Uterus (tissue), 4 donors: ENCODE data around the gene AGXT2. TPM values are rescaled to one million over a fixed set of nuclear protein-coding genes. Genes with fewer than 3 reads are reported as not detected.
A peak's percentile ranks its signal among the peaks of the same experiment; 100 is the strongest.

ENCODE experiments used
- DNase-seq, 2 donors: peaks; one replicate each; pipeline ENCODE4 v3.0.0-alpha.2; 2019 to 2020
- H3K27ac ChIP-seq, 2 donors: fragments of 200-600 bp; sonication (generic); 1 replicate in 1 of 2; 2 replicates in 1 of 2; pipeline ENCODE4 v1.5.1; 2016 to 2018
- H3K27me3 ChIP-seq, 2 donors: fragments of 200-600 bp; sonication (generic); one replicate each; pipeline ENCODE4 v1.5.1; 2018 to 2019; ENCODE audit warnings: control low read depth in 1 of 2
- H3K36me3 ChIP-seq, 2 donors: fragments of 200-600 bp; sonication (generic); one replicate each; pipeline ENCODE4 v1.5.1; 2019; ENCODE audit warnings: control low read depth in 1 of 2
- H3K4me1 ChIP-seq, 2 donors: fragments of 200-600 bp; sonication (generic); one replicate each; pipeline ENCODE4 v1.5.1; 2018 to 2019; ENCODE audit warnings: control low read depth in 1 of 2
- H3K4me3 ChIP-seq, 2 donors: fragments of 200-600 bp; sonication (generic); 1 replicate in 1 of 2; 2 replicates in 1 of 2; pipeline ENCODE4 v1.5.1; 2018 to 2019; ENCODE audit warnings: mild to moderate bottlenecking in 1 of 2
- H3K9me3 ChIP-seq, 2 donors: fragments of 200-600 bp; sonication (generic); one replicate each; pipeline ENCODE4 v1.5.1; 2019; ENCODE audit warnings: control low read depth in 1 of 2
- POLR2A ChIP-seq, 2 donors: fragments of 450-650 bp; IDR thresholded peaks; one replicate each; pipeline ENCODE4 v1.6.1; 2016; ENCODE audit warnings: antibody characterized with exemption in 2 of 2, mild to moderate bottlenecking in 1 of 2, moderate library complexity in 1 of 2
- intact Hi-C: fragments of 100-400 bp; cut with DNase I; formaldehyde crosslinking; loops from one replicate; pipeline ENCODE4 v1.15.1; 2023; ENCODE audit warnings: low total_unique reads
- total RNA-seq, 4 donors: library from RNA; depleted of rRNA in 3 of 4; stranded (reverse); fragments of >200 nt in 3 of 4; gene quantifications; one replicate each; pipeline versions ENCODE4 v1.1.0 to v1.2.4, GENCODE V29; 2014 to 2023
- TF ChIP-seq, protein P1 (sequence below), 4 experiments: fragments of 200-600 bp in 2 of 4; fragments of 450-650 bp in 2 of 4; sonication (generic) in 2 of 4; IDR thresholded peaks; one replicate each; pipeline ENCODE4 v1.5.1; 2016 to 2019; ENCODE audit warnings: antibody characterized with exemption in 4 of 4, mild to moderate bottlenecking in 2 of 4, moderate library complexity in 1 of 4
- donor health status: DM: yes; HTN: yes; CAD: no.

Gene AGXT2
- total RNA-seq, 4 donors from 2014 or later: not detected

DNA sequence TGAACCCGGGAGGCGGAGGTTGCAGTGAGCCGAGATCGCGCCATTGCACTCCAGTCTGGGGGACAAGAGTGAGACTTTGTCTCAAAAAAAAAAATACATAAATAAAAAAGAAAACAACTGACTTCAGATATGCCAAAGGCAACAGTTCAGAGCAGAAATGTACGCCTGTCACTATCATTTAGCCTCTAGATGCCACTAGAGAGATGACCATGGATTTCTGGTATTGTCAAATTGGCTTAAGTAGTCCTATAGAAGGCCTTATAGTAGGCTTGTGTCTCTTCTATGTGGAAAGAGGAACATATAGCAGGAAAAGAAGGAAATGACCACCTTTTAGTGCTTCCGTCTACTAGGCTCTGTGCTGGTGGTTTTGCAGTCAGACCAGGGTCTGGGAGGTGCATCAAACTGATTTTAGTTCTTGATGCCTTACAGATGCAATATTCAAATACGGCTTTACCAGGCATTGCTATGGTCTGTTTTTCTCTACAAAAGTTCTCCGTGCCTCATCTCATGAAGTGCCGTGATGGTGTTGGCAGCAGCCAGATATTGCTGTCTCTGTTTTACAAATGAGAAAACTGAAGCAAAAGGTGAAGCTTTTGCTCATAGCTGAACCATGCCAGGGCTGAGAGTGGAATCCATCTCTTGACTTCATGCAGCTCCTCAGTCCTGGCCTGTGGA lies 17.2 kb downstream of the AGXT2 start:
- Histone ChIP-seq H3K9me3 (no peaks in the 10 kb centered on the region), H3K27me3 (no peaks in the 10 kb centered on the region), H3K4me1 (no peaks in the 10 kb centered on the region), H3K27ac (peak overlapping the region in 1 of 2 donors; percentile 58), H3K36me3 (no peaks in the 10 kb centered on the region), H3K4me3 (no peak overlapping the region)
- intact Hi-C loops: no loop called here
- DNase-seq: no peak
- TF ChIP-seq, protein P1, sequence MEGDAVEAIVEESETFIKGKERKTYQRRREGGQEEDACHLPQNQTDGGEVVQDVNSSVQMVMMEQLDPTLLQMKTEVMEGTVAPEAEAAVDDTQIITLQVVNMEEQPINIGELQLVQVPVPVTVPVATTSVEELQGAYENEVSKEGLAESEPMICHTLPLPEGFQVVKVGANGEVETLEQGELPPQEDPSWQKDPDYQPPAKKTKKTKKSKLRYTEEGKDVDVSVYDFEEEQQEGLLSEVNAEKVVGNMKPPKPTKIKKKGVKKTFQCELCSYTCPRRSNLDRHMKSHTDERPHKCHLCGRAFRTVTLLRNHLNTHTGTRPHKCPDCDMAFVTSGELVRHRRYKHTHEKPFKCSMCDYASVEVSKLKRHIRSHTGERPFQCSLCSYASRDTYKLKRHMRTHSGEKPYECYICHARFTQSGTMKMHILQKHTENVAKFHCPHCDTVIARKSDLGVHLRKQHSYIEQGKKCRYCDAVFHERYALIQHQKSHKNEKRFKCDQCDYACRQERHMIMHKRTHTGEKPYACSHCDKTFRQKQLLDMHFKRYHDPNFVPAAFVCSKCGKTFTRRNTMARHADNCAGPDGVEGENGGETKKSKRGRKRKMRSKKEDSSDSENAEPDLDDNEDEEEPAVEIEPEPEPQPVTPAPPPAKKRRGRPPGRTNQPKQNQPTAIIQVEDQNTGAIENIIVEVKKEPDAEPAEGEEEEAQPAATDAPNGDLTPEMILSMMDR (IDR thresholded peaks at IDR 0.05): no peak
- TF ChIP-seq POLR2A (IDR thresholded peaks at IDR 0.05): no peak

DNA sequence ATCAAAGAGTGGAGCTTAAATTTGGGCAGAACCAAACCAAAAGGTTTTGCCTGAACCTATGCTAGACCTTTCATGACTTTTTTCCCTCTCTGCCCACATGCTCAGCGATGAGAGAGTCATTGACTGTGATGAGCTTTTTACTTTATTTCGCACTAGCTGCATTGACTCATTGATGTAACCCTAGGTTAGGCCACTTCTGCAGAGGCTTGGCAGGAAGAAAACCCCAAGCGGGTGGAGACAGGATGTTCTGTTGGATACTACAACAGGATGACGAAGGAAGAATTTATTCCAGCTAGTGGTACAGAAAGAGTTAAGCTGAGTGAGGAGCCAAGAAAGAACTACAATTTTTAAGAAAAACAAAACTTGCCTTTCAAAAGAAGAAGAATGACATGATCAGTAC lies 18.4 kb downstream of the AGXT2 start:
- Histone ChIP-seq H3K4me1 (no peaks in the 10 kb centered on the region), H3K4me3 (no peak overlapping the region), H3K36me3 (no peaks in the 10 kb centered on the region), H3K9me3 (no peaks in the 10 kb centered on the region), H3K27ac (no peak overlapping the region), H3K27me3 (no peaks in the 10 kb centered on the region)
- no peak for TF ChIP-seq POLR2A (IDR thresholded peaks at IDR 0.05)
- TF ChIP-seq, protein P1 (IDR thresholded peaks at IDR 0.05): no peak
- intact Hi-C loops: no loop called here
- no peak for DNase-seq

DNA sequence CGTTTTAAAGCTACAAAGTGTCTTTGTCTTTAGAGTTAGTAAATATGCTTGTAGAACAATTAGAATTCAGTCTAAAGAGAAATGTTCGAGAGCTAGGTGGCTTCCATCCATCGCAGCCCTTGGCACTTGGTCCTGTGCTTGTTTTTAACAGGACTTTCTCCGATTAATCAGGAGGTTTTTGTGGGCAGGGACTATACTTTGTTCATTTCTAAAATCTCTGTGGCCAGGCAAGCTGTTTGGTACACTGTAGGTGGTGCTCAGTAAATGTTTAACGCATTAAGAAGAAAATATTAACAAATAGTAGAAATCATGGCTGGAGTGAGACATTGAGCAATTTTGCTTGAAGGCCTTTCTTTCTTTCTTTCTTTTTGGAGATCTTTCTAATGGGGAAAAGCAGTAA lies 20.8 kb downstream of the AGXT2 start:
- intact Hi-C loops: no loop called here
- no peak for TF ChIP-seq POLR2A (IDR thresholded peaks at IDR 0.05)
- TF ChIP-seq, protein P1 (IDR thresholded peaks at IDR 0.05): no peak
- no peaks in the 10 kb centered on the region for H3K4me1 ChIP-seq
- no peak for DNase-seq
- no peaks in the 10 kb centered on the region for H3K36me3 ChIP-seq
- H3K4me3 ChIP-seq: no peak overlapping the region
- no peaks in the 10 kb centered on the region for H3K27me3 ChIP-seq
- H3K27ac ChIP-seq: no peak overlapping the region
- H3K9me3 ChIP-seq: no peaks in the 10 kb centered on the region

DNA sequence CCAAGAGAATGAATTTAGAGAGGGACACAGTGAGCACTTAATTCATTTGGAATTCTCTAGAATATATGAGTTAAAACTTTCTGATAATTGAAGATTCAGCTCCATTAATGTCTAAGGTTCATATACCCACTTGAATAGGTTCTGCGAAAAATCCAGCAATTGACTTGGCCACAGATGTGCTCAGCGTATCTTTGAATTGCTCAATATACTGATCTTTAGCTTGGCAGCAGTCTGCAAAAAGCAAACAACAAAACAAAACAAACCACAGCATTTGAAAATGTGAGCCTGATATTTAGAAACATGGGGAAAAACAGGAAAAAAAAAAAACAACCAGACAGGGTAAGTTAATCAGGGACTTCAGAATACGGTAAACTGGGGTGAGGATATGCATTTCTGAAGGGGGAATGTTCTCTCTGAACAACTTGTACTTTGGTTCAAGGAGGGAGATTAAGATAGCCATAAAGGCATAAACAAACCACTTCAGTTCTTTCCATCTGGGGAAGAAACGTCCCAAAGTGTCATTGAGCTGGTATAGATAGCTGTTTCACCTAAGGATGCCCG lies 21.4 kb downstream of the AGXT2 start:
- Histone ChIP-seq H3K4me1 (no peaks in the 10 kb centered on the region), H3K27ac (no peak overlapping the region), H3K27me3 (no peaks in the 10 kb centered on the region), H3K4me3 (no peak overlapping the region), H3K9me3 (no peaks in the 10 kb centered on the region), H3K36me3 (no peaks in the 10 kb centered on the region)
- DNase-seq: no peak
- intact Hi-C loops: no loop called here
- TF ChIP-seq, protein P1 (IDR thresholded peaks at IDR 0.05): no peak
- no peak for TF ChIP-seq POLR2A (IDR thresholded peaks at IDR 0.05)

DNA sequence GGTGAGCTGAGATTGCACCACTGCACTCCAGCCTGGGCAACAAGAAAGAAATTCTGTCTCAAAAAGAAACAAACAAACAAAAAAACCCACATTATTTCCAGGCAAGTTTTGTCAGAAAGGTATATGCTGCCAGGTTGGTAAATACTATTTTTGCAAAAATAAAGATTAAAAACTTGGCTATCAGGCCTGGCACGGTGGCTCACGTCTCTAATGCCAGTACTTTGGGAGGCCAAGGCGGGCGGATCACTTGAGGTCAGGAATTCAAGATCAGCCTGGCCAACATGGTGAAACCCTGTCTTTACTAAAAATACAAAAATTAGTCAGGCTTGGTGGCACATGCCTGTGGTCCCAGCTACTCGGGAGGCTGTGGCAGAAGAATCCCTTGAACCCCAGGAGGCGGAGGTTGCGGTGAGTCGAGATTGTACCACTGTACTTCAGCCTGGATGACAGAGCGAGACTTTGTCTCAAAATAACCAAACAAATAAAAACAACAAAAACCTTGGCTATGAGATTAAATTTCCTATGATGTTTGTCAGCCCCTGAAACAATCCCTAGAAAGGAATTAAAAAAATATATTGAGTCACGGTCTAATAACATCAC lies 22.7 kb downstream of the AGXT2 start:
- no peaks in the 10 kb centered on the region for H3K36me3 ChIP-seq
- intact Hi-C loops: no loop called here
- H3K4me3 ChIP-seq: no peak overlapping the region
- no peaks in the 10 kb centered on the region for H3K4me1 ChIP-seq
- H3K9me3 ChIP-seq: no peaks in the 10 kb centered on the region
- H3K27me3 ChIP-seq: no peaks in the 10 kb centered on the region
- H3K27ac ChIP-seq: no peak overlapping the region
- TF ChIP-seq POLR2A (IDR thresholded peaks at IDR 0.05): no peak
- TF ChIP-seq, protein P1 (IDR thresholded peaks at IDR 0.05): no peak
- no peak for DNase-seq
